GM18519 (cell line): ENCODE results near the gene TRIM60.
"Not testable (repeated sequence)": the region's sequence is repeated elsewhere in the genome, so short reads cannot be mapped to it uniquely, and the experiment has no call there.

Experiments
- ATAC-seq: cut with Tn5 transposase; IDR thresholded peaks from one replicate; pipeline ENCODE4 v1.9.1; 2021; ENCODE audit warnings: mild to moderate bottlenecking, moderate library complexity; ENCODE audit not compliant: unreplicated experiment, low FRiP score

The TRIM60 gene

GRCh38 chr4:165052627-165053026 is 20.8 kb downstream of the TRIM60 start:
- no peak for ATAC-seq

GRCh38 chr4:165053645-165054044 is 21.8 kb downstream of the TRIM60 start, which contains the start of gene TRIM75:
TRIM75 (plus strand) TSS chr4:165053866; CDS start chr4:165059148, 5,282 bp downstream.
- ATAC-seq = no peak

- no peak for ATAC-seq
These were observed 23.8 kb downstream of the TRIM60 start for GRCh38 chr4:165055601-165056000.

- no peak for ATAC-seq
These were observed 26.9 kb downstream of the TRIM60 start for GRCh38 chr4:165058666-165059065.

- ATAC-seq = no peak
These were observed 27.6 kb downstream of the TRIM60 start for GRCh38 chr4:165059386-165059785.

GRCh38 chr4:165060938-165061337 is 29.1 kb downstream of the TRIM60 start:
- no peak for ATAC-seq

- ATAC-seq = no peak
These were observed 38.8 kb downstream of the TRIM60 start for GRCh38 chr4:165070560-165070959.

GRCh38 chr4:165073346-165073745 is 41.5 kb downstream of the TRIM60 start:
- not testable (repeated sequence) for ATAC-seq

DNA sequence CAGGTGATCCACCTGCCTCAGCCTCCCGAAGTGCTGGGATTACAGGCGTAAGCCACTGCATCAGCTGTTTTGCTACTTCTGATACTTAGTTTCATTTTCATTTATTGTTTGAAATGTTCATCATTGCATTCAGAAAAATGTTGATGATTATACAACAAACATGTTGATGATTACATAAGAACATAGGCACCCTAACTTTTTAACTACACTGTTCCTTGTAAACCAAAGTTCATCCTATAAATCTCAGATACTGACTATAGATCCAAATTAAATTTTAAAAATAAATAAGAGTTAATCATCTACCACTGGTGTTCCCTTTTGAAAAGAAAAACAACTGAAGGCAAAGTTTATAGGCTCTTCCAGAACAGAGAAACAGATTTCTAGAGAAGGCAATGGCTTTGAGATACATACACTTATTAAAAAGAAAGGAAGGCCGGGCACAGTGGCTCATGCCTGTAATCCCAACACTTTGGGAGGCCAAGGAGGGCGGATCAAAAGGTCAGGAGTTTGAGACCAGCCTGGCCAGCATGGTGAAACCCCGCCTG is 45.3 kb downstream of the TRIM60 start:
- no peak for ATAC-seq

DNA sequence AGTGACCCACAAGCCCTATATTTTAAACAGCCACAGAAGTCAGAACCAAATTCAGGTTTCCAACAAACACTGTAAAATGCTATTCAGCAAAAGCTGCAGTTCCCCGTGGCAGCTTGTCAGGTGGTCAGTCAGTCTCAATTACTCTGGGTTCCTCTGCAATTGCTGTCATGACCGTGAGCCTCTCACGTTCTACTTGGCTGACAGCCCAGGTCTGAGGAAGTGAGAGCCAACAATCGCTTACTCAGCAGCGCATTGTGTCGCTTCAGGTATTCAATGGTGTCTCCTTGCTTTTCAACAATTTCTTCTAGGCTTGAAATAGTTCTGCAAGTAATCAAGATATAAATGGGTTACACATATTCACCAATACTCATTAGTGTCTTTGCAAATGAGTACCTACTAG is 47.7 kb downstream of the TRIM60 start:
- no peak for ATAC-seq

GRCh38 chr4:165084787-165085186 is 53.0 kb downstream of the TRIM60 start:
- ATAC-seq = not testable (repeated sequence)

GRCh38 chr4:165085946-165086345 is 54.1 kb downstream of the TRIM60 start:
- ATAC-seq = no peak

DNA sequence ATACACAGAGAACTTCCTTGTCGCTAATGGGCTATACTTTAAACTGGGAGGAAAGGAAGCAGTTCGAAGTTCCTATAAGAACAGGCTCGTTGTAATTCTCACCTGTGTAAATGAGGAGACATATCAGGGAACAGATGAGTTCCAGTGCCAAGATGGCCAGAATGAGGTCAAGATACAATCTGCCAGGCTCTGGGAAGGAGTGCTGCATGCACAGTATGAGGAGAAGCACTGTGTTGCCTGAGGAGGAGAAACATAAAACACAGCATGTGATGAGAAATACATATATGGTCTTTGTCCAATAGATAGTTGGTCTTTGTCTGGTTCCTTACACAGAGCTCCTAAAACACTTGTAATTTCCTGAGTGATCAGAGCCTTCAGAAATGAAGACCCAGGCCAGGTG is 56.6 kb downstream of the TRIM60 start:
- no peak for ATAC-seq
